Bronchial epithelial cell (primary cell): ENCODE data around the gene NELL1. TPM values are rescaled to one million over a fixed set of nuclear protein-coding genes. Genes with fewer than 3 reads are reported as not detected.
A peak's percentile ranks its signal among the peaks of the same experiment; 100 is the strongest.

Source experiments
- DNase-seq: peaks from one replicate; pipeline ENCODE4 v3.0.0-alpha.2; 2010; ENCODE audit warnings: low read depth
- FAIRE-seq: peaks from 2 replicates; lab custom pipeline; 2011; peaks lifted over from hg19 to GRCh38; lab: Jason Lieb, UNC
- H3K27me3 ChIP-seq: 2 replicates; pipeline ENCODE4 v1.5.1; 2011; ENCODE audit warnings: low read length; ENCODE audit not compliant: control insufficient read depth, insufficient read depth
- H3K36me3 ChIP-seq: 2 replicates; pipeline ENCODE4 v1.5.1; 2011; ENCODE audit warnings: low read length; ENCODE audit not compliant: control insufficient read depth, insufficient read depth
- H3K4me3 ChIP-seq: 2 replicates; pipeline ENCODE4 v1.5.1; 2011; ENCODE audit warnings: mild to moderate bottlenecking, low read depth, low read length, control low read depth
- CTCF ChIP-seq: IDR thresholded peaks from 2 replicates; pipeline ENCODE4 v1.5.1; 2011; ENCODE audit warnings: mild to moderate bottlenecking, moderate library complexity, low read length, control low read depth, inconsistent platforms; ENCODE audit not compliant: insufficient read depth, severe bottlenecking
- total RNA-seq: library from RNA; depleted of rRNA; stranded (reverse); fragments of >200 nt; gene quantifications from 2 replicates; pipeline ENCODE4 v1.2.1, GENCODE V29; 2014

Gene NELL1
- total RNA-seq, 1 donor from 2014 or later, result not detected

- DNase-seq (peak; percentile 62), FAIRE-seq (no peak)
- no peaks in the 10 kb centered on the region for H3K36me3 ChIP-seq
- no peak overlapping the region for H3K4me3 ChIP-seq
- no peak for TF ChIP-seq CTCF
- H3K27me3 ChIP-seq, result no peaks in the 10 kb centered on the region
Observed at GRCh38 chr11:21464601-21465193, 795.3 kb downstream of the NELL1 start.

- DNase-seq (no peak), FAIRE-seq (no peak)
- Histone ChIP-seq H3K27me3 (no peaks in the 10 kb centered on the region), H3K4me3 (no peak overlapping the region), H3K36me3 (no peaks in the 10 kb centered on the region)
- no peak for TF ChIP-seq CTCF
Observed at GRCh38 chr11:21465203-21465602, 795.8 kb downstream of the NELL1 start.

- no peak overlapping the region for H3K4me3 ChIP-seq
- no peaks in the 10 kb centered on the region for H3K27me3 ChIP-seq
- FAIRE-seq (no peak), DNase-seq (no peak)
- H3K36me3 ChIP-seq, result no peaks in the 10 kb centered on the region
- TF ChIP-seq CTCF, result no peak
Observed at GRCh38 chr11:21465920-21466319, 796.5 kb downstream of the NELL1 start.

- no peak for TF ChIP-seq CTCF
- no peak for DNase-seq
- Histone ChIP-seq H3K36me3 (no peaks in the 10 kb centered on the region), H3K27me3 (no peaks in the 10 kb centered on the region), H3K4me3 (no peak overlapping the region)
- no peak for FAIRE-seq
Observed at GRCh38 chr11:21470521-21470920, 801.1 kb downstream of the NELL1 start.

- FAIRE-seq, result no peak
- peak; percentile 63 for DNase-seq
- no peak overlapping the region for H3K4me3 ChIP-seq
- no peaks in the 10 kb centered on the region for H3K36me3 ChIP-seq
- TF ChIP-seq CTCF, result no peak
- H3K27me3 ChIP-seq, result no peaks in the 10 kb centered on the region
Observed at GRCh38 chr11:21472261-21472660, 802.9 kb downstream of the NELL1 start.

- H3K27me3 ChIP-seq, result no peaks in the 10 kb centered on the region
- no peak for DNase-seq
- no peak for FAIRE-seq
- TF ChIP-seq CTCF, result no peak
- H3K4me3 ChIP-seq, result no peak overlapping the region
- no peaks in the 10 kb centered on the region for H3K36me3 ChIP-seq
Observed at GRCh38 chr11:21474529-21474928, 805.1 kb downstream of the NELL1 start.
